Fibroblast of gingiva (primary cell): ENCODE measurements around the gene MMP24.
A peak's percentile ranks its signal among the peaks of the same experiment; 100 is the strongest.

Experiments
- DNase-seq: peaks from one replicate; pipeline ENCODE4 v3.0.0-alpha.2; 2011; ENCODE audit warnings: low read depth

Gene MMP24

GRCh38 chr20:35293303-35294292, 67.1 kb downstream of the MMP24 start:
- no peak for DNase-seq

GRCh38 chr20:35294293-35294685, 67.8 kb downstream of the MMP24 start:
- DNase-seq: no peak

GRCh38 chr20:35295058-35295457, 68.6 kb downstream of the MMP24 start:
- no peak for DNase-seq

- DNase-seq: no peak
These were observed 69.2 kb downstream of the MMP24 start for GRCh38 chr20:35295674-35296073.

GRCh38 chr20:35296101-35296554, 69.6 kb downstream of the MMP24 start:
- DNase-seq: no peak

GRCh38 chr20:35297155-35297554, 70.7 kb downstream of the MMP24 start:
- DNase-seq: no peak

GRCh38 chr20:35297740-35298139, 71.2 kb downstream of the MMP24 start:
- no peak for DNase-seq

GRCh38 chr20:35298264-35298663, 71.8 kb downstream of the MMP24 start:
- DNase-seq: no peak

- no peak for DNase-seq
These were observed 73.3 kb downstream of the MMP24 start for GRCh38 chr20:35299780-35300179.

GRCh38 chr20:35300469-35301262, 74.2 kb downstream of the MMP24 start:
- no peak for DNase-seq

GRCh38 chr20:35301426-35301825, 74.9 kb downstream of the MMP24 start:
- DNase-seq: no peak

GRCh38 chr20:35302421-35303335, 76.2 kb downstream of the MMP24 start:
- DNase-seq: peak; percentile 55

- no peak for DNase-seq
These were observed 76.9 kb downstream of the MMP24 start for GRCh38 chr20:35303382-35303734.

- peak; percentile 82 for DNase-seq
These were observed 77.4 kb downstream of the MMP24 start for GRCh38 chr20:35303735-35304491.

GRCh38 chr20:35304956-35305355, 78.5 kb downstream of the MMP24 start:
- DNase-seq: no peak

- DNase-seq: peak; percentile 97
These were observed 79.4 kb downstream of the MMP24 start for GRCh38 chr20:35305682-35306556.

GRCh38 chr20:35306931-35307517, 80.5 kb downstream of the MMP24 start:
- DNase-seq: peak; percentile 91

- DNase-seq: peak; percentile 91
These were observed 81.5 kb downstream of the MMP24 start for GRCh38 chr20:35307666-35308653.
